GM18868 (cell line): ENCODE results near the gene NTN1.

Experiments
- ATAC-seq: cut with Tn5 transposase; IDR thresholded peaks from one replicate; pipeline ENCODE4 v1.9.1; 2021; ENCODE audit warnings: mild to moderate bottlenecking, moderate library complexity; ENCODE audit not compliant: unreplicated experiment

Gene NTN1

GRCh38 chr17:9116861-9117568 lies 95.7 kb downstream of the NTN1 start:
- ATAC-seq, result no peak

- ATAC-seq, result no peak
Observed at GRCh38 chr17:9120471-9120870, 99.2 kb downstream of the NTN1 start.

- no peak for ATAC-seq
Observed at GRCh38 chr17:9121186-9121820, 100.0 kb downstream of the NTN1 start.

DNA sequence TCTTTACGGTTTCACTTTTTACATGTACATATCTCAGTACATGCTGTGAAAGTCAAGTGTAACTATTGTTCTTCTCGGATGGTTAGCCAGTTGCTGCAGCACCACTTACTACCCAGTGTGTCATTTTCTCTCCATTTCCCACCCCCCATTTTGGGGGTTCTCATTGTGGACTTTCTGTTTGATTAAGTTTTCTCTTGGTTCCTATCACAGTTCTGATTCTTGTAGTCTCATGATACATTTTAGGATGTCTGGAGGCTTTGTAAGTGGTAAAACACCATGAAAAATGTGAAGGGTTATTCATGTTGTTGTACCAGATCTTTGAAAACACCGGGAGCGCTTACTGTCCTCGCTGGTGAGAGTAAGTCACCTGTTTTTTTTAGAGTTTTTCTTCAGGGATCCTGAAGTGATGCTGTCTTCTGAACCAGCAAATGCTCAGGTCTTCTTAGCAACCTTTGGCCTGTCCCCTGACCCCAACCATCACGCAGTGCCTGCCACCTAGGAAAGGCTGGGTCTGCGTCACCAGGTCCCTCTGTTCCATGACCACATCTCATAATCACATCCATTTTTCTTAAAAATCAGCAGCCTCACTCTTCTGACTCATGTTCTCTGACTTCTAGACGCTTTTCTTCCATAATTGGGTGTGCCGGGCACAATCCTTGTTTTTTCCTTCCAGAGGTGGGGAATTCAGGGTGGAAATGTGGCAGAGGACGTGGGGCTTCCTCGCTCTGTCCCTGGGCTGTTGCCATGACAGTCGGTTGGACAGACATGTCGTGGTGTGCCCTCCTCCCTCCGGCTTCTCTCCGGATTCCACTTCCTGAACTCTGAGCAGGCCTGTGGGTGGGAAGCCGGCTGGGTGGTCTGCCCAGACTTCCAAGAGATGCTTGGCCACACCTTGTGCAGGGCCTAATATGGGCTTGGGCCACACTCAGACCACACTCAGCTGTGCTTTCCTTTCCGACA lies 102.6 kb downstream of the NTN1 start:
- no peak for ATAC-seq

DNA sequence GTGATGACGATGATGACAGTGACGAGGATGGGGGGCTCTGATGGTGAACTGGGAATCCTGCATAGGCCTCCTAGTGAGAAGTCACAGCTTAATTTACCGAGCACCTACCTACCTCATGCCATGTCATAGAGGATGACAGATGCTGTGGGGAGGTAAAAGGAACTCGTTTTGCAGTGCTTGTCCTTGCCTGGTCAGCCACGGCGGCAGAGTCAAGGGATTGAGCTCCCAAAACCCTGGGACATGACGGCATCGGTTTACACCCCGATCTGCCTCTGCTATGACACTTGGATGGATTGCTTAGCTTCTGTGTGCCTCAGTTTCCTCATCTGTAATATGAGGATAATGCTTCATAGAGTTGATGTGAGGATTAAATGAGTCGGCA lies 103.2 kb downstream of the NTN1 start:
- ATAC-seq, result no peak

DNA sequence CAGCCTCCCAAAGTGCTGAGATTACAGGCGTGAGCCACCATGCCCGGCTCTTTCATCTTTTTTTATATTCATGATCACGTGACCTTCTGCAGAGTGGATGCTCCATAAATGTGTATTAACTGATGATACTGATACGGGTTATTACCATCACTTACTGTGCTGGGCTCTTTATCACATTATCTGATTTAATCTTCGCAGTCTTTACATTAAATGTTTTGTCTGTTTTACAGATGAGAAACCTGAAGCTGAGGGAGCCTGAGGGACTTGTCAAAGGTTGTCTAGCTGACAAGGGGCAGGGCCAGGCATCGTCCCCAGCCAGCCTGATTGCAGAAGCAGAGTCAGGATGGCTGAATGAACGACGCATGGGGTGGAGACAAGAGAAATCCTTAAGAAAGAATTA lies 104.4 kb downstream of the NTN1 start:
- no peak for ATAC-seq

- ATAC-seq, result no peak
Observed at GRCh38 chr17:9127340-9127739, 106.0 kb downstream of the NTN1 start.

GRCh38 chr17:9131371-9131770 lies 110.1 kb downstream of the NTN1 start:
- ATAC-seq, result no peak

- no peak for ATAC-seq
Observed at GRCh38 chr17:9132291-9132690, 111.0 kb downstream of the NTN1 start.

- no peak for ATAC-seq
Observed at GRCh38 chr17:9132944-9133610, 111.8 kb downstream of the NTN1 start.

GRCh38 chr17:9138161-9138717 lies 116.9 kb downstream of the NTN1 start:
- ATAC-seq, result no peak

DNA sequence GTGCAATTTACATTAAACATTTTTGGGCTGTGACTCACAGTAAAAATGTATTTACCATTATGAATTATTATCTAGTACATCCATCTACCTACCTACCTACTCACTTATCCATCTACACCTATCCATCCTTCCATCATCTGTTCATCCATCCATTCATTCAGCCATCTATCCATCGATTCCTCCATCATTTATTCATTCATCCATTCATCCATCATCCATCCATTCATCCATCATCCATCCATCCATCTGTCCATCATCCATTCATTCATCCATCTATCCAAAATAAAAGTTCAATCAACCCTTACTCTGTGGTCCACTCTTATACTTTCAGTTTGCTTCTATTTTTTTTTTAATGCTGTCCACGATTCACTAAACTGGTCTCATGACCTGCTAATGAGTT lies 118.4 kb downstream of the NTN1 start:
- no peak for ATAC-seq

DNA sequence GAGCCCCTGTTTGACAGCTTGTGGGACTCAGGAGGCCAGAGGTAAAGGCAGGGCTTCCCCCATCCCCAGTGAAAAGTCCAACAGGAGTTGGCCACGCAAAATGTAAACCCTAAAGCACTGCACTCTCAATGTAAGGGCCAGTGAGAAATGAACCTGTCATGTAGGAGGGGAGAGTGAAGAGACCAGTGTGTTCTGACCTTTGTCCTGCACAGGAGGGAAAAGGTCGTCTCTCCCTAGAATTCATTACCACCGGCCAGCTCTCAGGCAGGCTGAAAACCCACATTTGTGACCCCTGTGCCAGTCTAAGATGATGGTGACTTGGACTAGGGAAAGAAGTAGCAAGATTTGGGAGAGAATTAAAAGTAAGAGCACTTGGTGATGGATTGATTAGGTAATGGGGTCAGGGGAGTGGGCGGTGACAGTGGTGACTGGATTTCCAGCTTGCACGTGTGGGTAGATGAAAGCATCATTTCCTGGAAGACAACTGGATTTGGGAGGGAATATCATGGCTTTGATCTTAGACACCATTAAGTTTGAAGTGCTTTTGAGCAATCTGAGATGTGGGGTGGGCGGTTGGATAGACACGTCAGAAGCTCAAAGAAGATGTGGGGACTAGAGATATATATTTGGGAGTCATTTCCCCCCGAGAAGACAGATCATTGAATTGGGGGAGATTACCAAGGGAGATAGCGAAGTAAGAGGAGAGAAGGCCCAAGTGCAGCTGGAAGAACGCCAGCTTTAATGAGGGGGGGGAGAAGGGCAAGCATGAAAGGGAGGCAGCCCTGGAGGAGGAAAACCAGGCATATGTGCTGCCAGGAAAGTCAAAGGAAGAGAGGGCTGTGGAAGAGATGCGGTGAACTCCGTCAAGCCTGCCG lies 119.5 kb downstream of the NTN1 start:
- no peak for ATAC-seq

DNA sequence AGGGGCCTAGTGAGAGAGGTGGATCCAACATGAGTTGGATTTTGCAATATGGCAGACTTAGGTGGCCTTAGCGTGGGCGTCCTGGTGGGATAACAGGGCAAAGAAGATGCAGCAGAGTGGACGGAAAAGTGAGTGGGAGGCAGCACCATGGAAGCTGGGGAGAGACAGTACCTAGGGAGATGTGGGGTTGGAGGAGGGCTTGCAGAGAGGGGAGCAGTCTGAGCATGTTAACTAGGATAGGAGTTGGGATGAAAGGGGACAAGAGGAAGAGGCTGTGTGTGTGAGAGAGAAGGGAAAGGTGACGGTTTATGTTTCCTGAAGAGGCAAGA lies 120.1 kb downstream of the NTN1 start:
- ATAC-seq, result no peak

DNA sequence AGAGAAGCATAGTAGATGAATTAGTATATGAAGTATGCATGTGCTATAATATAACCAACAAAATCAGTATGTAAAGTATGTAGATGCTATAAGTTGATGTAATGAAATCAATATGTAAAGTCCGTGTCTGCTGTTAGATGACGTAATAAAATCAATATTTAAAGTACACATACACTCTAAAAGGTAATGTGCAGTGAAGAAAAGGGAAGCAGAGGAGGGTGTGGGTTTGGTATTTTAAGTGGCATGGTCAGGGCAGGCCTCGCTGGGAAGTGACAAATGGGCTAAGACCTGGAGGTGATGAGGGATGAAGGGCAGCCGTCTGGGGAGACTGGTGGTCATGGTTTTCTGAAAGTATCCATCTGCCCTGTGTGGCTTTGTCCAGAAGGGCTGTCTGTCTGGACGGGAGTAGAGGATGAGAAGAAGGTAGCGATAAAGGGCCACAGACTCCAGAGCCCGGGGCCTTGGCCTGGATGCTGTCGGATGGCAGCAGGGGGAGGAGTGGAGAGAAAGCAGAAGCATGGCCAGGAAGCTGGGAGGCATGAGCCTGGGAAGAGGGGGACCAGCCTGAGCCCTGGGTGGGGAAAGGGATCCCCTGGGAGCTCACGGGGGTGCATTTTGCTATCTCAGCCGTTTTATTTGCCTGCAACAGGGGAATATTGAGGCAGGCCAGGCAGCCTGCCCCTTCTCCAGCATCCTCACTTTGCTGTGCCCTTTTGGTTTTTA lies 121.6 kb downstream of the NTN1 start:
- no peak for ATAC-seq

GRCh38 chr17:9144502-9145249 lies 123.4 kb downstream of the NTN1 start:
- no peak for ATAC-seq

GRCh38 chr17:9146064-9146463 lies 124.8 kb downstream of the NTN1 start:
- ATAC-seq, result no peak

DNA sequence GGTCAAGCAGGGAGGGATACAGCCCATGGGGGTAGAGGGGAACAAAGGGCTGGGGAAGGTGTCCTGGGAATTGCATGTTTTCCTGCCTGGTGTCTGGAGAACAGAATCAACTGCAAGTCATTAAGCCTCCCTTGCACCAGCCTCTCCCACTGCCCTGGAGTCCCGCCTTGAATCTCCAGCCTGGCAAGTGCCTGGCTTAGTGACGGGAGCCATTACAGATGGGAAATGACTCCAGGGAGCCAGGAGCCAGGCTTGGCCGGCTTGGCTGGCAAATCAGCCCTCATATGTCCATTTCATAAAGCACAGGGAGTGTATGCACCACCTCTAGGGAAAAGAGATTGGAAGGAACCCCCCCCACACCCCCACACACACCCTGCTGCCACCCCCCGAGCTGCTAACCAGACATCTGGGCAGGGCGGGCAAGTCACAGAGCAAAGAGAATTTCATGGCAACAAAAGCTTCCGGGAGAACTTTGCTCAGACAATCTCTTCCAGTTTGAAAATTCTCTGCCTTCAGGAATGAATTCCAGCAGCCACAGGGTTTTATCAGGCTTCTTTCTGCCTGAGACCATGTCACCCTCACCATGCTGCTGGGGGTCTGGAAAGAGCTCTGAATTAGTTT lies 127.7 kb downstream of the NTN1 start:
- no peak for ATAC-seq
